NCI-H1417 (cell line): ENCODE measurements around the gene ACTR1B.
"Not testable (repeated sequence)": the region's sequence is repeated elsewhere in the genome, so short reads cannot be mapped to it uniquely, and the experiment has no call there.

ENCODE experiments used
- DNase-seq, 3 experiments: peaks; one replicate each; lab custom pipeline; 2025; lab: John Stamatoyannopoulos, UW

The ACTR1B gene

DNA sequence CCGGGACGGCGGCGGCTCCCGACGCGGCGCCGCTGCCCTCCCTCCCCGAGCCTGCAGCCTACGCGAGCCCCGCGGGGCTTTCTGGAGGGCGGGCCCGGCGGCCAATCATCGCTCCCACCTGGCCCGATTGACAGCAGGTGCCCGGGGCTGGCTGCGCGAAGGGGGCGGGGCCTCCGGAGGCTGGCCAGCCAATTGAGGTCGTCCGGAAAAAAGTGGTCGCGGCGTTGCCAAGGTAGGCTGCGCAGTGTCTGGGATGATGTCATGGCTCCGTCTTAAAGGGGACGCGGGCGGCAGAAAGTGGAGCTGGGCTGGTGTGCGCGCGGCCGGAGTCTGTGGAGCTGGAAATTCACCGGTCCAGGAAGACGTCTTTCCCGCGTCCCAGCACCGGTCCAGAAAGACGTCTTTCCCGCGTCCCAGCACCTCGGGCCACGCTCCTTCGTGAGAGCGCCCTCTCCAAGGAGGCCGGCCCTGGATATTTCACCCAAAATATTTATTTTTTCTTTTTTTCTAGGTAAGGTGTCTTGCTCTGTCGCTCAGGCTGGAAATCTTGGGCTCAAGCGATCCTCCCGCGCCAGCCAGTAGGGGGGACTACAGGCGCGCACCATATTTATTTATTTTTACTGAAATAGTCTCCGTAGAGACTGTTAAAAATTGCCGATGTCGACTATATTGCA is at the start of gene ACTR1B:
Gene ACTR1B (minus strand): TSS at position 83 of the 674 bp plus-strand sequence. CDS start 154 bp downstream, outside the sequence.
- peak; percentile 96 to 99 (median 98) for DNase-seq

DNA sequence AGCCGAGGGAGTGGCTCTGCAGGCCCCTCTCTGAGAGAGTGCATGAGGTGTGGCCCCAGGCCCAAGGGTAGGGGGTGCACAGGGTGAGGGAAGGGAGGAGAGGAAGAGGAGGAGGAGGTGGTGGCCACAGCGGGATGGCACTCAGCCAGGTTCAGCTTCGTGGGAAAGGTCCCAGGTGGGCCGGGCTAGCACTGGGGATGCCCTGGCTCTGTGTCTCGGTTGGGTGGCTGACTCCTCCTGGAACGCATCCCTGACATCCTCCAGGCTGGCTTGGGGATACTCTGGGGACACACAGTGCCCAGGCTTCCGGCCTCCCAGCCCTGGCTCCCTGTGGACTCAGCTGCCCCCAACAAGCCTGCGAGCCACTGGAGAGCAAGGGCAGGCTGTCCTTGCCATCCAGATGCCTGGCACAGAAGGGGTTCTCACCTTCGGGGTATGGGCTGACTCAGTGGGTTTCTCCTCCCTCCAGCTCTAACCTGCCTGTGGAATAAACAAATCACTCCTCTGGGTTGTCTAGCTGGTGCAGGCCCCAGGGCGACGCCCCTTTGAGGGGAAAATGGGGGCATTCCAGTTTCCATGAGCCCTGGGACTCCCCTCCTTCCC is 49.0 kb upstream of the ACTR1B start:
- no peak for DNase-seq

DNA sequence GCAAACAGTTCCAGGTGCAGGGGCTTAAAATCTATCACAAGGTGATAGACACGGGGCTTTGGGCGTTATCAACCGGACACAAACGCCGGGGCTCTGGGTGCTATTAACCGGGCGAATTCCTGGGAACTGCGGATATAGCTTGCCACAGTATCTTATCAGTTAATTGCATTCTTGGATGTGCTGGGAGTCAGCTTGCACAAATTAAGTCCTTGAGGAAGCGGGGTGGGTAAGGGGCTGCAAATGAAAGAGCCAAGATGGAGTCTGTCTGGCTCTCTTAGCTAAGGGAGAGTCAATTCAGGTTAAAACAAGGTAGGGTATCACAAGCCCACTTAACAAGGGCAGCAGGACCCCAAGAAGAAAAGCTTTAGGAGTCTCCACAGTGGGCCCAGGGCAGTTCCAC is 48.3 kb upstream of the ACTR1B start:
- not testable (repeated sequence) for DNase-seq

DNA sequence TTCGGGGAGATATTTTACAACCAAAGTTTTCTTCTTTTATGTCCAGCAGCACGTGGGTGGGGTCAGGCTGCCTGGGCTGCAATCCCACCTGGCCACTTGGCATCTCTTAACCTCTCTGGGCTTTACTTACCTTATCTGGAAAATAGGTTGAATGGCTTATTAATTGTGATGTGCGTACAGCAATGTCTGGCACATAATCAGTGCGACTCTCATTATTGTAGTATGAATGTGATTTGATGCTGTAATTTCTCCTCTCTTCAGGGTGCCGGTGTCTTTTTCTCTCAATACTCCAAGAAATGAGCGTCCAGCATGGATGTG is 47.5 kb upstream of the ACTR1B start:
- no peak for DNase-seq

DNA sequence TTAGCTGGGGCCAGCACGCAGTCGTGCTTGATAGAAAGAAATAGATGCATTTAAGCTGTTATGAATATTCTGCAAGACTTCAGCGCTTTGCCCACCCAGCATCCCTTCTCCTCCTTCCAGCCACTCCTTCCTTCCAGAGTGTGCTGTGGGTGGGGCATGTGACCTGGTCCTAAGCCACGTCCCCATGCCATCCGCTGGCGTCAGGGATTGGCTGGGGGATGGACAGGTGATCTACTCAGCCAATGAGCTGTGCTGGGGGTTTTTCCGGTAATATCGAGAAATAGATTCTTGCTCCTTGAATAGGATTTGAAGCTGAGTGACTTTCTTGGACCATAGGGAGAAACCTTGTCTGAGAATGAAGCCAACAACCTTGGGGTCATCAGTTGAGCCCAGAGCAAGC is 44.8 kb upstream of the ACTR1B start:
- no peak for DNase-seq

DNA sequence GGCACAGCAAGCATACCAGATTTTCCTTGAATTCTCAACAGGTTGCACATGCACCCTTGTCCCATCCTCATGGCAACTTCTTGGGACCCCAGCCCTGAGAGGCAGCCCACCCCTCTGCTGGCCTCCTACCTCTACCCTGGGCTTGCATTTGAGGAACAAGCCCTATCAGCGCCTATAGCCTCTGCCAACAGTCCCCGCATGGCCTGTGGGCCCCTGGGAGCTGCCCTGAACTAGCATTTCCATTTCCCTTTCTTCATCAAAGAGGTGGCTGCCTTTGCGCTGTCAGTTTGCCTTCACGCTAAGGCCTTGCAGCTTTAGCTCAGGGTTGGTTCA is 44.2 kb upstream of the ACTR1B start:
- no peak for DNase-seq

DNA sequence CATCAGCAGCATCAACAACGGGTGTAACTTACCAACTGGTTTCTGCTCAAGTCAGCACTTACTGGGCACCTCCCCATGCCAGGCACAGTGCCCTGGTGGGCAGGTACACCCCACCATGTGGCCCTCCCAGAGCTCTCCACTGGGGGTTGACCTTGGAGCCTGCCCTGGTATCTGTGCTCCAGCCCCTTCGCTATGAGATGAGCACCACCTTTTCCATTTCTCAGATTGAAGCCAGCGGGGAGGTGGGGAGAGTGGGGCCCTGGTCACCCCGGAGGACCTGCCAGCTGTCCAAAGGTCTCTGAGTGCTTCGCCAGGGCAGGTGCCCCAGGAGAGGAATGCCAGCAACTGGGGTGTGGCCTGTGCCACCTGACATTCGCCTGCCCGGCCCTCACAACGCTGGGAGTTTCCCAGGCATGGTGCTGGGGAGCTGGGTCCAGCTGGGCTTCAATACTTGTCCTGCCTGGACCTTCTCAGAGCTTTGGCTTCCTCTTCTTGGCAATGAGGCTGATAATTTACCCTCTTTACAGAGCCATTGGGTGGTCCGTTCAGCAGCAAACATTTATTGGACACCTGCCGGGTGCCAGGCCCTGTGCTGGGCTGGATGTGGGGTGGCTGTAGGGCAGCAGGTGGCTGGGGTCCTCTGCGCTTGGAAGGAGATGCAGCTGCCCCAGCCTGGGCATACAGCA is 43.7 kb upstream of the ACTR1B start:
- DNase-seq = no peak

DNA sequence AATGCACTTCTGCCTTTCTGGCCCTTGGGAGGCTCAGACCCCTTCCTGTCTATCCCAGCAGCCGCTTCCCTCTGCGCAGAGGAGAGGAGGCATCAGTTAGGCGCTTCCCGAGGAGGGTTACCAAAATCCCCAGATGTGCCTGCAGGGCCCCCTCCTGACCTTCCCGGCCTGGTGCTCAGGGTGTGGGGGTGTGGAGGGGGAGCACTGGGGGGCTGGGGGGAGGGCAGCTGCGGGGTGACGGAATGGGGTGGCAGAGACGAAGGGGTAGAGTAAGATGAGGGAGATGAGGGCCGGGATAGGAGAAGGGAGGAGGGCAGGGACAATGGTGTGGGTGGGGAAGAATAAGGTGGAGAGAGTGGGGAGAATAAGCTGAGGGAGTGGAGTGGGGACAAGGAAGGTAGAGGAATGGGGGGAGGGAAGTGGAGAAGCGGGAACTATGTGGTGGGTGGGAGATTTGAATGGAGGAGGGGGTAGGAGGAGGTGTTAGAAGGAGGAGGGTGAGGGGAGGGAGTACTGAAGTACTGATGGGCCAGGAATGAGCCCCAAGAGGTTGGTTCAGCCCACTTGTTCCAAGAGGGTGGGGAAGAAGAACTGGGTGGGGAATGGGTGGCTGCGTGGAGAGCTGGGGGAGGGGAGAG is 43.0 kb upstream of the ACTR1B start:
- no peak for DNase-seq

DNA sequence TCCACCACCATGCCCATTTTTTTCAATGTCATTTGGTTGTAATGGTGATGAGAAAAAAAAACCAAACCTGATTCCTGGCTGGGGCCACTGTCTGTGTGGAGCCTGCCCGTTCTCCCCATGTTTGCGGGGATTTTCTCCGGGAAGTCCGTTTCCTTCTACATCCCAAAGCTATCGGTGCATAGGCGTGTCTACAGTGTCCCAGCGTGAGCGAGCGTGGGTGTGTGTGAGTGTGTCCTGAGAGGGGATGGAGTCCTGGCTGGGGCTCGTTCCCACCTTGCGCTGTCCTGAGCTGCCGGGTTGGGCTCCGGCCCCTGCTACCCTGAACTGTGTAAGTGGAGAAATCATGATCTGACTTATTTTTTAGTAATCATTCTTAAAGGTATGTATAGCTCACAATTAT is 42.3 kb upstream of the ACTR1B start:
- no peak for DNase-seq

DNA sequence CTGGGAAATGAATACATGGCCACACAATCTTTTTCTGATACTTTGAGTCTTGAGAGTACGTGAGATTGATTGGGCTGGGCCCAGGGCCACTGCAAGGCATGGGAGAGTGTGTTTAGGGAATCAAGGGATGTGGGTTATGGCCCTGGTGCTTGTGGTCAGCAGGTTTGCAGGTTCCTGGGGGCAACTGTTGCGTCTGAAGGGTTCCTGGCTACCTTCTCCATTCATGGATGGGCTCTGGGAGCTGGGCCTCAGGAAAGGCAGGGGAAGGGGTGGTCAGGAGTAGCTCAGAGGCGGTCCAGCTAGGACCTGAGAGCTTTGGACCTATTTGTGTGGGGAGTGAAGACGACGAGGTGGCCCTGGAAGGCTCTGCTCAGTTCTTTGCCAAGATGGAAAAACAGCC is 41.1 kb upstream of the ACTR1B start:
- no peak for DNase-seq

DNA sequence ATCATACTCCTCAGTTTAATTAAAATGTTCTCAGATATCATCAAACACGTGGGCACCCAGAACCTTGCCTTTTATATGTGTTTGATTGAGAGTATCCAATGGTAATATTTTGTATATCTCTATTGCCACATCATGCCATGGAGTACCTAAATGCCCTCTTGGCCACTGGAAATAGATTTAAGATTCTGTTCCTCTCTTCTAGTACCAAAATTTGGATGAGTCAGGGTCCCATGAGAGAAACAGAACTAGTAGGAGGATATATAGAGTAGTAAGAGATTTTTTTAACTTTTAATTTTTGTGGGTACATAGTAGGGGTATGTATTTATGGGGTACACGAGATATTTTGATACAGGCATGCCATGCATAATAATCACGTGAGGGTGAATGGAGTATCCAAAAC is 39.9 kb upstream of the ACTR1B start:
- DNase-seq = no peak

DNA sequence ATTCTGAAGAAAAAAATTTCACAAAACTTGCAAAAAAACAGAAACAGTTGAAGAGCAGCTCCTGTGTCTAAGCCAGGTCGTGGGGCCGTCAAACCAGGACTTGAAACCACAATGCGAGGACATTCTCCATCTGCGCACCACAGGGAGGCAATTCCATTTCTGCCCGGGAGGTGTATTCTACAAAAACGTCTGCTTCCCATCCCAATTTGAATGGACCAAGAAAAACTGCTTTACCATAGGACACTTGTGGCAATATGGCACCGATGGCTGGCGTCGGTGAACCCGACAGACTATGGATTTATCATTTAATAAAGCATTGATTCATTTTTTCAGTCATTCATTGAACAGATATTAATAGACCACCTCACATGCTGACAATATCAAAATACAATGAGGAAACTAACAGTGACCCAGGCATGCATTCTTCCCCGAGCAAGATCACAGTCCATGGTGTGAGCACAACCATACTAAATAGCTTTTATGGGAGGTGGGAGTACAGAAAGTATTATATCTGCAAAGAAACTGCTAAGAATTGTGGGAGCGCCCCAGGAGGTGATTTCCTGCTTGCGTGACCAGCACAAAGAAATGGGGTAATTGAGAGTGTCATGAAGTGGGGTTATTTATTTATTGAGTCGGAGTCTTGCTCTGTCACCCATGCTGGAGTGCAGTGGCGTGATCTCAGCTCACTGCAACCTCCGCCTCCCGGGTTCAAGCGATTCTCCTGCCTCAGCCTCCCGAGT is 39.1 kb upstream of the ACTR1B start:
- no peak for DNase-seq

DNA sequence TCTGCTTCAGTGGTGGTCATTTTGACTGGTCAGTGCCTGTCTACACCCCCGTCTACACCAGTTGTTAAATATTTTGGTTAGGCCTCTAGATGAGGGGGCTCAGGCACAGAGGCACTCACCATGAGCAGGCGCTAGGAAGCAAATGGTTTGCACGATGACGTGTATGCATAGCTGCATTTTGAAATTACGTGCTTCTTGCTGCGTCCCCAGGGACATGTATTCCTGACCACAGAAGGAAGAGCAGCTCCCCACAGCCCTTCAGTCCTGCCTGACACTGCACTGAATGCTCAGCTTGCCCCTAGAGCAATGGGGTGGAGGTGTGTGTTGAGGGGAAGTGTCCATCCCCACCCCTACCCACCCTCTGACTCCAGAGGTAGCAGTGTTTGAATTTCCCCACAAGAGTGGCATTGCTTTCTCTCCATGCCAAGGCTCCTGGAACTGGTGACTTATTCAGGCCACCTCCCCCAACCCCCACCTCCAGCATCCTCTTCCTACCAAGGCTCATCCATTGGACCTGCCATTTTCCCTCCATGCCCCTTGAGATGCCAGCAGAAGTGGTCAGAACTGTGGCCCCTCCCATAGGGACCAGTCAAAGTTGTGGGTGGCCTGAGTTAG is 38.1 kb upstream of the ACTR1B start:
- DNase-seq = peak in 1 of 3 experiments; percentile 54

DNA sequence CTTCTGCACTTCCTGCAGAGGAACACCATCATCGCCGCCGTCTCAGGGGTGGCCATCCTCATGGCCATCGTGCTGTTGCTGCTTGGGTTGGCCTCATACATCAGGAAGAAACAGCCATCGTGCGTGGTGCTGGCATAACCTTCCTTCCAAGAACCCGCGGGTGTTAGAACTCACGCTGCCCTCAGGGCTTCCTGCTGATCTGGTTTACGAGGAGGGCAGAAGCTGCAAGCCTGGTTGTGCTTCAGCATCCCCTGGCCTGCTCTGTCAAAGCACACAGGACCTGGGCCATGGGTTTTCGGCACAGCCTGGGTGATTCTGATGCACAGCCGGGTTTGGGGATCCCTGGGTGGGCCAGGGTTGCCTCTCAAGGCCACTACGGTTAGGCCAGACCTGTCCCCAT is 37.3 kb upstream of the ACTR1B start:
- DNase-seq = no peak

DNA sequence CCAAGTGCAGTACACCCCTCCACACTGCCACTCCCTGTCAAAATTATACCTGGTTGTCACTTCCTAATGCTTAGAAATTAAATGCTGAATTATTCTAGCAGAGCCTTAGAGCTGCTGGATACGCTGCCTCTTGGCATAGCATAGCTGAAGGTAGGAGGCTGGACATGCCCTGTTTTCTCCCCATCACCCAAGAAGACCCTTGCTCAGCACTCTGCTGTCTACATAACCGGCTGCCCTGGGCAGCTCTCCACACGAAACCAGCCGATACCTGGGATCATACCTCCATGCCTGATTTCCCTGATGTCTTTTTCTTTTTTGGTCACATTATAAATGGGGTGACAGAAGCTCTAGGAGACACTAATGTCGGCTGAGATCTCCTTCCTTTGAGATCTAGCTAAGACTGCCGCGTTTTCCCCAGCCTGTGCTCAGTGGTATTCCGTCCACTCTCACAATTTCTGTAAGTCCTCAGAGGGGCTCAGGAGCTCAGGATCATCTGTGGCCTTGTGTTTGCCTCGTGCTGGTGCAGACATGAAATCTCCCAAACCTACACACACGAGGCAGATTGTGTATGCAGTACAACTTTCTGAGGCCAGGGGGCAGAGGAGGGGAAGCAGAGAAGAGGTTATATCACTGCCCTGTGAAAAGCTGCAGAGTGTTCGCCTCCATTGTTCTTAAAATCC is 36.1 kb upstream of the ACTR1B start:
- DNase-seq = peak; percentile 72 to 85 (median 77)

DNA sequence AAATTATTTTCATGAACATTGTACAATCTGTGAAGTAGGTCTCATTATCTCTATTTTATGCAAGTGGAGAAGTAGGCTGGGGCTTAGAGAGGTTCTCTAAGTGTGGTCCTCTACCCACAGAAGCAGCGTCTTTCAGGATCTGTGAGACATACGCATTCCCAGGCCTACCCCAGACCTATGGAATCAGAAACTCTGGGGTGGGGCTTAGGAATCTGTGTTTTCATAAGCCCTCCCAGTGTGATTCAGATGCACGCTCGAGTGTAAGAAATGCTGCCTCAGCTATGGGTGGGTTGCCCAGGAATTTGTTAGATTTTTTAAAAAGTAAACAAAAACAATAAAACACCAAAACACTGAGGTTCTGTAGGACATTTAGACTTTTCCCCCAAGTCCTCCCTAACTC is 34.7 kb upstream of the ACTR1B start:
- DNase-seq = no peak

DNA sequence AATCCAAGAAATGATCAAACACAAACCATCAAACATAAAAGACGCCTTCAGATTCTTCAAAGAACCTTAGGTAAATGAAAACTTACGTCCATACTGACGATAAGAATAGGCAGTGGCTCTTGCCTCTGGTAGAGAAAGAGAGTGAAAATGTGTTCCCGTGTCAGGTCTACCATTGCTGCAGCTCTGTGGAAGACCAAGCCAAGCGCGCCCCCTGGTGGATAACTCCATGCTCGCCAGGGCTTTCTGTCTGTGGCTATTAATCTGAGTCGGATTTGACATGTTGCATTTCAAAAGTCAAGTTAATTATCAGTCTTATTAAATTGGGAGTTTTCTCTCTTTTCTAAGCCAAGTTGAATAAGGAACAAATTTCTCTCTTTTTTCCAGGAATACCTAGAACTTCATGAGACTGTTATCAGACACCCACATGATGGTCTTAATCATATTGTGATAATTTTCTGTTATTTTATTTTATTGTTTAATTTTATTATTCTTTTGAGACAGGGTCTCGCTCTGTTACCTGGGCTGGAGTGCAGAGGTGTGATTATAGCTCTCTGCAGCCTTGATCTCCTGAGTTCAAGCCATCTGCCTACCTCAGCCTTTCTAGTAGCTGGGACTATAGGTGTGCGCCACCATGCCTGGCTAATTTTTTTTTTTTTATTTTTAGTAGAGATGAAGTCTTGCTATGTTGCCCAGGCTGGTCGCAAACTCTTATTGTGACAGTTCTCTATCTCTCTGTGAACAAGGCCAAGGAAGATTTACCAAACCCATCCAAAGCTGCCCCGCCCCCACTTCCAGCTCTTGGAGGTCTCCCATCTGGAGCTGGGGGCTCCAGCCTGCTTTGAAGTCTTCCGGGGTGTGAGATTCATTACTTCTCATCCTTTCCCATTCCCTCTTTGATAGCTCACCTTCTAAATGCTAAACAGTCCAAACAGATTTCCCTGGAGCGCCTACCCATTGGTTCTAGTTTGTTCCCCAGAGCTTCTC is 33.7 kb upstream of the ACTR1B start:
- DNase-seq = peak; percentile 72 to 91 (median 87)

DNA sequence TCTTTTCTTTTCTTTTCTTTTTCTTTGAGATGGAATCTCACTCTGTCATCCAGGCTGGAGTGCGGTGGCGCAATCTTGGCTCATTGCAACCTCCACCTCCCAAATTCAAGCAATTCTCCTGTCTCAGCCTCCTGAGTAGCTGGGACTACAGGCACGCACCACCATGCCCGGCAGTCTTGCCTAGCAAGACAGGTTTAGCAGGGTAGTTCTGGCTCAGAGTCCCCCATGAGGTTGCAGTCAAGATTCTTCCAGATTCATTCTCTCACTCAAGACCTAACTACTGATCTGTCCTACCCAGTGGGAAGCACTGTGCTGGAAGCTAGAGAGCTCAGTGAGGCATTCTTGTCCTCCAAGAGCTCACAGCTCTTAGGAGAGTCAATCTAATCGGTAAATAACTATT is 31.9 kb upstream of the ACTR1B start:
- DNase-seq = no peak

DNA sequence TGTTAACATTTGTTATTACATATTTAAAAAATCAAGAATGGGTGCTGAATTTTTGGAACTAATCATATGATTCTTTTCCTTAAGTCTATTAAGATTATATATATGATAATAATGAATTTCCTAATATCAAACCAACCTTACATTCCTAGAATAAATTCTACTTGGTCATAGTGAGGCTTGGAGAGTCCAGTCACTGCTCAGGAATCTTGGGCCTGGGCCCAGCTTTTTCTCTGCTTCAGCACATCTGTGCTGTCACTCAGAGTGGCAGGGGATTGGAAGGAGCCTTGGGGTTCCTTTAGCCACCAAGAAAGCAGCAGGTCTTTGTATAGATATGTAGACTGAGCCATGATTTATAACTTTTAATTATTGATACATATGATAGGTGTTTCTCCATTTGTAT is 29.6 kb upstream of the ACTR1B start:
- DNase-seq = no peak

DNA sequence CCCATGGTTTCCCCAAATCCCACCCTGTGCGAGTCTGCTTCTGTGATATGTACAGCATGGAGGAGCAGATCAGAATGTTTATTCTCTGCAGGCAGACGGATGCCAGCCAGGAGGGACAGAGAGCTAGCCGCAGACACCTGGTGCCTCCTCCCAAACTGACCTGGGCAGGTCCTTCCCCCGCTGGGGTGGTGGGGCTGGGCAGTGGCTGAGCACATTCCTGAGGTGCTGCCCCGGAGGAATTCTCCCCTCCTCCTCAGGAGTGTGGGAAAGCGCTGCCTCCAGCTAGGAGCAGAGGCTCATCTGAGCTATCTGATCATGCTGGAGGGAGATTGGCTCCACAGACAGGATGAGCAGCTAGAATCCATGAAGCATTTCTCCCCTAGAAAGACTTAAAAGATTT is 27.3 kb upstream of the ACTR1B start:
- DNase-seq = no peak
